A673 (cell line): ENCODE data around the gene TERT.

Source experiments
- EZH2 ChIP-seq: fragments of 200-600 bp; sonication (generic); IDR thresholded peaks from 2 replicates; pipeline ENCODE4 v1.6.1; 2017; ENCODE audit warnings: borderline replicate concordance, low read depth, mild to moderate bottlenecking, mixed read lengths, antibody characterized with exemption, low read length; ENCODE audit not compliant: poor library complexity, severe bottlenecking
- TF ChIP-seq, protein P1 (sequence below): fragments of 300-800, 200-600 bp; sonication (generic); conservative IDR thresholded peaks from 2 replicates; pipeline ENCODE4 v1.5.1; 2017; ENCODE audit warnings: low read depth, mild to moderate bottlenecking, antibody characterized with exemption, low read length, moderate library complexity, mixed read lengths

DNA sequence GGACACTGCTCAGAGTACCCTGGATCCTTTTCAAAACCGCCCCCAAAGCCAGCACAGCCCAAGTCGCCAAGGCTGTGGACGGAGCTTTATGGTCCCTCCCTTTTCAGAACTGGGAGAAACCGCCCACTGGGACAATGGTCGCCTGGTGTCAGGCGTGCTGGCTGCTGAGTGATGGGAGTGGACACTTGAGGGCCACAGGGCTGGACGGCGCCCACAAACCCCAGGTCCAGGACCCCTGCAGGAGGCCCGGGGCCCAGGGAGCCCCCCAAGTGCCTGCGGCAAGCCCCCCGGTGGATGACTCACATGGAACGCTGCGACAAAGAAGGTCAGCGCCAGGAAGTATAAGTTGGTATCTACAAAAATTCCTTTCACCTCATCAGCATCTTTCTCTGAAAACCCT lies 39.1 kb upstream of the TERT start:
- TF ChIP-seq EZH2, result no peak
- TF ChIP-seq, protein P1, sequence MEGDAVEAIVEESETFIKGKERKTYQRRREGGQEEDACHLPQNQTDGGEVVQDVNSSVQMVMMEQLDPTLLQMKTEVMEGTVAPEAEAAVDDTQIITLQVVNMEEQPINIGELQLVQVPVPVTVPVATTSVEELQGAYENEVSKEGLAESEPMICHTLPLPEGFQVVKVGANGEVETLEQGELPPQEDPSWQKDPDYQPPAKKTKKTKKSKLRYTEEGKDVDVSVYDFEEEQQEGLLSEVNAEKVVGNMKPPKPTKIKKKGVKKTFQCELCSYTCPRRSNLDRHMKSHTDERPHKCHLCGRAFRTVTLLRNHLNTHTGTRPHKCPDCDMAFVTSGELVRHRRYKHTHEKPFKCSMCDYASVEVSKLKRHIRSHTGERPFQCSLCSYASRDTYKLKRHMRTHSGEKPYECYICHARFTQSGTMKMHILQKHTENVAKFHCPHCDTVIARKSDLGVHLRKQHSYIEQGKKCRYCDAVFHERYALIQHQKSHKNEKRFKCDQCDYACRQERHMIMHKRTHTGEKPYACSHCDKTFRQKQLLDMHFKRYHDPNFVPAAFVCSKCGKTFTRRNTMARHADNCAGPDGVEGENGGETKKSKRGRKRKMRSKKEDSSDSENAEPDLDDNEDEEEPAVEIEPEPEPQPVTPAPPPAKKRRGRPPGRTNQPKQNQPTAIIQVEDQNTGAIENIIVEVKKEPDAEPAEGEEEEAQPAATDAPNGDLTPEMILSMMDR, result no peak
